Neural progenitor cell (in vitro differentiated cells): ENCODE data around the gene GPN1. TPM values are rescaled to one million over a fixed set of nuclear protein-coding genes. Genes with fewer than 3 reads are reported as not detected.

Experiments
- DNase-seq: peaks from one replicate; pipeline ENCODE4 v3.0.0-alpha.2; 2016; ENCODE audit warnings: low spot score
- H2AFZ ChIP-seq: fragments of 200-600 bp; sonication (generic); replicated peaks from 2 replicates; pipeline ENCODE4 v1.6.1; 2016; ENCODE audit warnings: antibody characterized with exemption
- H3F3A ChIP-seq: fragments of 200-600 bp; sonication (generic); 2 replicates; pipeline ENCODE4 v1.6.1; 2016; ENCODE audit warnings: antibody characterized with exemption, low read depth
- H3K27ac ChIP-seq: fragments of 200-600 bp; sonication (generic); 2 replicates; pipeline ENCODE4 v1.5.1; 2016; ENCODE audit warnings: mild to moderate bottlenecking
- H3K27me3 ChIP-seq: fragments of 200-600 bp; sonication (generic); 2 replicates; pipeline ENCODE4 v1.6.1; 2016; ENCODE audit warnings: mild to moderate bottlenecking, moderate library complexity
- H3K36me3 ChIP-seq: fragments of 200-600 bp; sonication (generic); 2 replicates; pipeline ENCODE4 v1.5.1; 2016
- H3K4me1 ChIP-seq: fragments of 200-600 bp; sonication (generic); 2 replicates; pipeline ENCODE4 v1.6.1; 2016; ENCODE audit warnings: mixed run types
- H3K4me2 ChIP-seq: fragments of 200-600 bp; sonication (generic); 2 replicates; pipeline ENCODE4 v1.6.1; 2016
- H3K4me3 ChIP-seq: fragments of 200-600 bp; sonication (generic); 2 replicates; pipeline ENCODE4 v1.5.1; 2016
- H3K79me2 ChIP-seq: fragments of 200-600 bp; sonication (generic); 2 replicates; pipeline ENCODE4 v1.6.1; 2016; ENCODE audit warnings: low read depth
- H3K9ac ChIP-seq: fragments of 200-600 bp; sonication (generic); 2 replicates; pipeline ENCODE4 v1.6.1; 2016
- H3K9me3 ChIP-seq: fragments of 200-600 bp; sonication (generic); 2 replicates; pipeline ENCODE4 v1.5.1; 2016; ENCODE audit warnings: low read depth
- H4K20me1 ChIP-seq: fragments of 200-600 bp; sonication (generic); 2 replicates; pipeline ENCODE4 v1.6.1; 2016; ENCODE audit warnings: low read depth
- H3K27ac Mint-ChIP-seq: 3 replicates; pipeline ENCODE4 v1.8.0; 2021; ENCODE audit warnings: mixed read lengths
- H3K27me3 Mint-ChIP-seq: 2 replicates; pipeline ENCODE4 v1.8.0; 2022; ENCODE audit warnings: low read depth, mild to moderate bottlenecking, inconsistent platforms, moderate library complexity, mixed read lengths; ENCODE audit not compliant: insufficient read depth
- H3K36me3 Mint-ChIP-seq: 3 replicates; pipeline ENCODE4 v1.8.0; 2021; ENCODE audit warnings: mixed read lengths
- H3K4me1 Mint-ChIP-seq: 3 replicates; pipeline ENCODE4 v1.8.0; 2021; ENCODE audit warnings: mixed read lengths
- H3K4me3 Mint-ChIP-seq: 3 replicates; pipeline ENCODE4 v1.8.0; 2021; ENCODE audit warnings: mild to moderate bottlenecking, moderate library complexity, mixed read lengths
- H3K9me3 Mint-ChIP-seq: 3 replicates; pipeline ENCODE4 v1.8.0; 2020; ENCODE audit warnings: mixed read lengths
- CTCF ChIP-seq: fragments of 200-600 bp; sonication (generic); IDR thresholded peaks from 2 replicates; pipeline ENCODE4 v1.5.1; 2017; ENCODE audit warnings: antibody characterized with exemption, mild to moderate bottlenecking
- EZH2 ChIP-seq: fragments of 200-600 bp; sonication (generic); IDR thresholded peaks from 2 replicates; pipeline ENCODE4 v1.6.1; 2017; ENCODE audit warnings: antibody characterized with exemption, mild to moderate bottlenecking, moderate library complexity
- EZH2phosphoT487 ChIP-seq: fragments of 200-600 bp; sonication (generic); IDR thresholded peaks from 2 replicates; pipeline ENCODE4 v1.6.1; 2017; ENCODE audit warnings: antibody characterized with exemption
- total RNA-seq: library from RNA; depleted of rRNA; stranded (reverse); fragments of >200 nt; gene quantifications from 2 replicates; pipeline ENCODE4 v1.2.3, GENCODE V29; 2015; ENCODE audit warnings: low replicate concordance

GPN1 gene
- total RNA-seq, 1 donor from 2014 or later: 59.2 TPM

- no peaks in the 10 kb centered on the region for H3F3A ChIP-seq
- peaks cover 21% of the 10 kb centered on the region for H4K20me1 ChIP-seq
- H3K79me2 ChIP-seq: peaks cover 92% of the 10 kb centered on the region
- H3K9me3 Mint-ChIP-seq: peaks cover 23% of the 10 kb centered on the region
- no peak for TF ChIP-seq EZH2
- TF ChIP-seq CTCF: no peak
- no peak for TF ChIP-seq EZH2phosphoT487
- H3K4me1 ChIP-seq: peaks cover 10% of the 10 kb centered on the region
- H3K27me3 Mint-ChIP-seq: peaks cover 8% of the 10 kb centered on the region
- H3K4me2 ChIP-seq: no peak overlapping the region
- H2AFZ ChIP-seq: no peak overlapping the region
- peaks cover 28% of the 10 kb centered on the region for H3K36me3 Mint-ChIP-seq
- no peak overlapping the region for H3K27ac Mint-ChIP-seq
- peaks cover 1% of the 10 kb centered on the region for H3K27me3 ChIP-seq
- H3K36me3 ChIP-seq: no peaks in the 10 kb centered on the region
- H3K4me3 Mint-ChIP-seq: no peak overlapping the region
- no peak for DNase-seq
- peaks cover 15% of the 10 kb centered on the region for H3K9me3 ChIP-seq
- H3K9ac ChIP-seq: no peak overlapping the region
- no peak overlapping the region for H3K4me3 ChIP-seq
- no peak overlapping the region for H3K27ac ChIP-seq
- peaks cover 18% of the 10 kb centered on the region for H3K4me1 Mint-ChIP-seq
Measured at GRCh38 chr2:27587025-27587424, 41.8 kb upstream of the GPN1 start.

GRCh38 chr2:27588308-27588707 lies 40.5 kb upstream of the GPN1 start:
- Histone ChIP-seq H3K9me3 (peaks cover 16% of the 10 kb centered on the region), H3F3A (no peaks in the 10 kb centered on the region), H3K4me3 (no peak overlapping the region), H3K27ac (no peak overlapping the region), H3K27me3 (no peaks in the 10 kb centered on the region), H3K4me1 (peaks cover 10% of the 10 kb centered on the region), H3K36me3 (no peaks in the 10 kb centered on the region), H4K20me1 (peaks cover 21% of the 10 kb centered on the region), H3K79me2 (peaks cover 100% of the 10 kb centered on the region), H3K4me2 (no peak overlapping the region), H3K9ac (no peak overlapping the region), H2AFZ (no peak overlapping the region)
- Mint-ChIP-seq H3K4me3 (no peak overlapping the region), H3K27me3 (peaks cover 6% of the 10 kb centered on the region), H3K4me1 (peaks cover 13% of the 10 kb centered on the region), H3K36me3 (peaks cover 31% of the 10 kb centered on the region), H3K27ac (no peak overlapping the region), H3K9me3 (peaks cover 29% of the 10 kb centered on the region)
- TF ChIP-seq EZH2phosphoT487: no peak
- TF ChIP-seq EZH2: no peak
- TF ChIP-seq CTCF: no peak
- no peak for DNase-seq

GRCh38 chr2:27591745-27592144 lies 37.1 kb upstream of the GPN1 start:
- Histone ChIP-seq H3K36me3 (peaks cover 8% of the 10 kb centered on the region), H3K9ac (no peak overlapping the region), H3K79me2 (peaks cover 100% of the 10 kb centered on the region), H3F3A (no peaks in the 10 kb centered on the region), H3K27ac (no peak overlapping the region), H3K4me1 (no peaks in the 10 kb centered on the region), H4K20me1 (no peaks in the 10 kb centered on the region), H2AFZ (no peak overlapping the region), H3K27me3 (no peaks in the 10 kb centered on the region), H3K9me3 (peaks cover 19% of the 10 kb centered on the region), H3K4me2 (no peak overlapping the region), H3K4me3 (no peak overlapping the region)
- peaks cover 58% of the 10 kb centered on the region for H3K9me3 Mint-ChIP-seq
- peaks cover 41% of the 10 kb centered on the region for H3K36me3 Mint-ChIP-seq
- H3K27ac Mint-ChIP-seq: no peak overlapping the region
- no peak overlapping the region for H3K4me3 Mint-ChIP-seq
- DNase-seq: no peak
- H3K4me1 Mint-ChIP-seq: no peaks in the 10 kb centered on the region
- TF ChIP-seq EZH2 (no peak), EZH2phosphoT487 (no peak), CTCF (no peak)
- H3K27me3 Mint-ChIP-seq: peaks cover 11% of the 10 kb centered on the region
